NCI-H1092 (cell line): ENCODE measurements around the gene UBE2D3.
"Not testable (repeated sequence)": the region's sequence is repeated elsewhere in the genome, so short reads cannot be mapped to it uniquely, and the experiment has no call there.

Experiments used
- DNase-seq: peaks from one replicate; lab custom pipeline; 2025; lab: John Stamatoyannopoulos, UW

The UBE2D3 gene

GRCh38 chr4:102829803-102830202, 2.5 kb upstream of the UBE2D3 start:
- DNase-seq: no peak

- DNase-seq: no peak
Measured at GRCh38 chr4:102828497-102828808, 1.1 kb upstream of the UBE2D3 start.

- DNase-seq: peak; percentile 100
Measured at GRCh38 chr4:102827674-102828496, 534 bp upstream of the UBE2D3 start.

- DNase-seq: no peak
Measured at GRCh38 chr4:102826105-102826889, 1.1 kb downstream of the UBE2D3 start.

GRCh38 chr4:102825261-102826091, 1.9 kb downstream of the UBE2D3 start:
- peak; percentile 11 for DNase-seq

GRCh38 chr4:102824398-102824797, 3.0 kb downstream of the UBE2D3 start:
- DNase-seq: no peak

GRCh38 chr4:102823897-102824296, 3.5 kb downstream of the UBE2D3 start:
- DNase-seq: no peak

GRCh38 chr4:102823464-102823863, 3.9 kb downstream of the UBE2D3 start:
- no peak for DNase-seq

GRCh38 chr4:102819588-102820365, 7.6 kb downstream of the UBE2D3 start:
- no peak for DNase-seq

GRCh38 chr4:102819100-102819499, 8.3 kb downstream of the UBE2D3 start:
- not testable (repeated sequence) for DNase-seq

- DNase-seq: no peak
Measured at GRCh38 chr4:102817613-102818268, 9.6 kb downstream of the UBE2D3 start.

GRCh38 chr4:102817021-102817605, 10.2 kb downstream of the UBE2D3 start:
- DNase-seq: no peak

- no peak for DNase-seq
Measured at GRCh38 chr4:102815981-102816380, 11.4 kb downstream of the UBE2D3 start.

GRCh38 chr4:102809691-102810090, 17.7 kb downstream of the UBE2D3 start:
- no peak for DNase-seq

GRCh38 chr4:102809190-102809589, 18.2 kb downstream of the UBE2D3 start:
- DNase-seq: no peak

GRCh38 chr4:102808009-102808408, 19.3 kb downstream of the UBE2D3 start:
- no peak for DNase-seq

GRCh38 chr4:102807345-102807744, 20.0 kb downstream of the UBE2D3 start:
- DNase-seq: no peak

- no peak for DNase-seq
Measured at GRCh38 chr4:102799816-102800215, 27.5 kb downstream of the UBE2D3 start.

- DNase-seq: no peak
Measured at GRCh38 chr4:102794999-102795398, 32.4 kb downstream of the UBE2D3 start.

GRCh38 chr4:102792361-102792936, 34.9 kb downstream of the UBE2D3 start:
- no peak for DNase-seq
